Measurements from ENCODE around the gene ROGDI. TPM values are rescaled to one million over a fixed set of nuclear protein-coding genes. Genes with fewer than 3 reads are reported as not detected.
A peak's percentile ranks its signal among the peaks of the same experiment; 100 is the strongest.

Gene ROGDI
- total and polyA plus RNA-seq, 8 donors, result 12.3 to 63.0 (median 13.7) TPM

DNA sequence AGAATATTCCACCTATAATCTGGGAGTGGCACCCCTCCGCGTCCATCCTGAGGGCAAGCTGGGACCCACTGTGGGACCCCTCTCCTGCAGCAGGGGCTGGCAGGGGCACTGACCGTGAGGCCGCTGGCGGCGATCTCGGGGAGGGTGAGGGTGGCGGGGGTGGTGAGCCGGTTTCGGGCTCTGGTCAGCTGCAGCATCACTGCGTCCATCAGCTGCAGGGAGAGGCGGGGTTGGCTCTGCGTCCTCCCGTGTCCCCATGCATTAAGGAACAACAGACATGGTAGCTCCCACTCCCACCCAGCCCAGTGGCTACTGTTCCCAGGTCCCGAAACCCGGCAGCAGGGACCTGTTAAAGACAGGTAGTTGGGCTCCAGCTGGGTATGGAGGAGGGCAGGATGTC is 4.0 kb downstream of the ROGDI start:
- H3K4me3 ChIP-seq, result no peak overlapping the region
- peaks cover 0 to 5% (median 0%) of the 10 kb centered on the region in 3 donors for H3K36me3 ChIP-seq
- DNase-seq, result peak in 2 of 6 donors; percentile 46 to 79
- peaks cover 14 to 21% (median 21%) of the 10 kb centered on the region in 3 donors for H3K4me1 ChIP-seq
- intact Hi-C loops (cut with DNase I), result no loop called here
- H3K9me3 ChIP-seq, result no peaks in the 10 kb centered on the region
- 85 to 93% methylated on average over 15 to 16 of the region's 16 CpGs for WGBS, 2 donors
- TF ChIP-seq, protein P1, sequence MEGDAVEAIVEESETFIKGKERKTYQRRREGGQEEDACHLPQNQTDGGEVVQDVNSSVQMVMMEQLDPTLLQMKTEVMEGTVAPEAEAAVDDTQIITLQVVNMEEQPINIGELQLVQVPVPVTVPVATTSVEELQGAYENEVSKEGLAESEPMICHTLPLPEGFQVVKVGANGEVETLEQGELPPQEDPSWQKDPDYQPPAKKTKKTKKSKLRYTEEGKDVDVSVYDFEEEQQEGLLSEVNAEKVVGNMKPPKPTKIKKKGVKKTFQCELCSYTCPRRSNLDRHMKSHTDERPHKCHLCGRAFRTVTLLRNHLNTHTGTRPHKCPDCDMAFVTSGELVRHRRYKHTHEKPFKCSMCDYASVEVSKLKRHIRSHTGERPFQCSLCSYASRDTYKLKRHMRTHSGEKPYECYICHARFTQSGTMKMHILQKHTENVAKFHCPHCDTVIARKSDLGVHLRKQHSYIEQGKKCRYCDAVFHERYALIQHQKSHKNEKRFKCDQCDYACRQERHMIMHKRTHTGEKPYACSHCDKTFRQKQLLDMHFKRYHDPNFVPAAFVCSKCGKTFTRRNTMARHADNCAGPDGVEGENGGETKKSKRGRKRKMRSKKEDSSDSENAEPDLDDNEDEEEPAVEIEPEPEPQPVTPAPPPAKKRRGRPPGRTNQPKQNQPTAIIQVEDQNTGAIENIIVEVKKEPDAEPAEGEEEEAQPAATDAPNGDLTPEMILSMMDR (IDR thresholded peaks at IDR 0.05), result no peak
- no peak for FAIRE-seq
- no peaks in the 10 kb centered on the region for H3K27me3 ChIP-seq
- no peak overlapping the region for H3K27ac ChIP-seq
- no peak for ATAC-seq

DNA sequence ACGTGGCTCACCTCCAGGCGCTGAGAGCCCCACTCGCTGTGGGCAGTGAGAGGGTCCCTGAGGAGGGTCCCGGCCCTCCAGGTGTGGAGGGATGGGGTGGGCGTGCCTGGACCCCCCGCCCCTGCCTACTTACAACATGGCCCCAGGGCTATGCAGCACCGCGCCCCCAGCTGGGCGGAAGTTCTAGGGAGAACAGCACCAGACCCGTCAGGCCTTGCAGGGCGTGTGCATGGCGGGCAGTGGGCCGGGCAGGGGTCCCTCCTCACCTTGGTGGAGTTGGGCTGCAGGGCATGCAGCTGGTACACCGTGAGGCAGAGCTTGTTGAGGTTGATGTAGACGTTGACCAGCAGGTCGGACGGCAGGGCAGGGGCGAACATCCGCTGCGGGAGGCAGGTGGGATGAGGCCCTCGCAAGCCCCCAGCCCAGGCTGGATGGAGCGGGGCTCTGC is 4.6 kb downstream of the ROGDI start:
- DNase-seq (no peak), ATAC-seq (no peak)
- TF ChIP-seq, protein P1 (IDR thresholded peaks at IDR 0.05), result no peak

DNA sequence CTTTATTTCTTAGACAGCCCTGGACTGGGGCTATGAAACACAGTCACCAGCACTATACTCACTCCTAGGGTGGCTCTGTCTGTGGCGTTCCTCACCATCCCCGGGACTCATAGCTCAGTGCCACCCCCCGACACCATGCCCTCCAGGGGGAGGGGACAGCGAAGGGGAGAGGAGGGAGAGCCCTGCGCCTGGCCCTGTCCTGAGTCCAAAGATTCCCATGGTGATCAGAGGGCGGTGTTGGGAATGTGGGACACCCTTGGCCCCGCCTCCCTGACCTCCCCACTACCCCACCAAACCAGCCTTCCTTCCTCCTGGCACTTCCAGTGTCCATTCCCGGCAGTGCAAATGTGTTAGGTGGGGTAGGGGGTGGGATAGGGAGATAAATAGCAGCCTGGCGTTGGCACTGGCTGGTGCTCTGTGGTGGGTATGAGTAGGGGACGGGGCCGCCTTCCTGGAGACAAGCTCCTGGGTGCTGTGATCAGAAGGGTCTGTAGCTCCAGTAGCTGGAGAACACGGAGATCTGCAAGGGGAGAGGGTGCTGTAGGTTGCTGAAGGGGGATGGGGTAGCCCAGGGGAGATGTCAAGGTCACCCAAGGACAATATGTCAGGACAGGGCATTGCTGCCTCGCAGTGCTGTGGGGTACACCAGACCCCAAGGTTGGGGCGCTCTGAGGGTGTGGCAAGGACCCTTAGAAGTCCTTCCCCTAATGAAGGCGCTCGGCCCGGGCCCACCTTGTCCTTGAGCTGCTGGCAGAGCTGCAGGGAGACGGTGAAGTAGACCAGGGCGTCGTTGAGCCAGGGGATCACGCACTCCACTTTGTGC is 5.2 kb downstream of the ROGDI start:
- intact Hi-C loops (cut with DNase I), result no loop called here
- no peak for ATAC-seq
- DNase-seq, result peak in 1 of 6 donors; percentile 74

More for the DNA sequence above, 4.6 kb downstream of the ROGDI start:
- H3K4me3 ChIP-seq, result no peak overlapping the region
- H3K27me3 ChIP-seq, result no peaks in the 10 kb centered on the region
- no peaks in the 10 kb centered on the region for H3K9me3 ChIP-seq
- H3K27ac ChIP-seq, result no peak overlapping the region
- WGBS, 2 donors, result 89 to 93% methylated on average over 22 of the region's 22 CpGs
- intact Hi-C loops (cut with DNase I), result no loop called here
- FAIRE-seq, result no peak
- H3K4me1 ChIP-seq, result peaks cover 10 to 21% (median 17%) of the 10 kb centered on the region in 3 donors
- H3K36me3 ChIP-seq, result peaks cover 0 to 5% (median 0%) of the 10 kb centered on the region in 3 donors

DNA sequence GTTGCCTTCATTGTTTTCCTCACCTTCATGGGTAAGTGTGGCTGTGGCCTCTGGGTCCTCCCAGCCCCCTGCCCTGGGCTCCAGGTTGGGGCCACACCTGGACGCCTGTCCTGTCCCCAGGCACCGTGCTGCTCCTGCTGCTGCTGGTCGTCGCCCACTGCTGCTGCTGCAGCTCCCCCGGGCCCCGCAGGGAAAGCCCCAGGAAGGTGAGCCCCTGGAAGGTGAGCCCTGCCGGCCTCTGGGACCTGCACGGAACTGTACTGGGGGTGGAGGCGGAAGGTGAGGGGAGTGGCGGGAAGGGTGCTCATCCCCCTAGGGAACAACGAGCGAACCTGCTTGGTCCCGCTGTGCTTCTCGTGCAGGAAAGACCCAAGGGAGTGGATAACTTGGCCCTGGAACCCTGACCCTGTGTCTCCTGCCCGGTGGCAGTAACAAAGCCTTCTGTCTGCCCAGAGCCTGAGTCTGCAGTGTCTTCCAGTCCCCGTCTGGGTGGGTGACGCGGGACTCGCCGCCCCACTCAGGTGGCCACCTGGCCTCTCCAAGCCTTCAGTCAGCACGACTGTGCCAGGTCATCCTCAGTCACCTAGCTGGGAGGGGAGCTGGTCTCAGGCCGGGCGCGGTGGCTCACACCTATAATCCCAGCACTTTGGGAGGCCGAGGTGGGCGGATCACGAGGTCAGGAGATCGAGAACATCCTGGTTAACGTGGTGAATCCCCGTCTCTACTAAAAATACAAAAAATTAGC is 6.4 kb downstream of the ROGDI start:
- WGBS, 2 donors, result 70 to 72% methylated on average over 30 of the region's 30 CpGs
- intact Hi-C loops (cut with DNase I), result no loop called here
- Histone ChIP-seq H3K36me3 (peaks cover 0 to 5% (median 0%) of the 10 kb centered on the region in 3 donors), H3K27ac (peak overlapping the region in 3 of 4 donors; percentile 60 to 71 (median 62)), H3K4me1 (peaks cover 3 to 14% (median 10%) of the 10 kb centered on the region in 3 donors), H3K27me3 (no peaks in the 10 kb centered on the region), H3K9me3 (no peaks in the 10 kb centered on the region), H3K4me3 (peak overlapping the region; percentile 31 to 58 (median 42))
- DNase-seq, result peak in 1 of 6 donors; percentile 83
- no peak for FAIRE-seq
- peak; percentile 4 to 27 (median 5) for ATAC-seq
- TF ChIP-seq, protein P1 (IDR thresholded peaks at IDR 0.05), result no peak

More for the DNA sequence above, 5.2 kb downstream of the ROGDI start:
- FAIRE-seq, result no peak
- Histone ChIP-seq H3K27ac (no peak overlapping the region), H3K4me3 (no peak overlapping the region), H3K36me3 (peaks cover 0 to 5% (median 0%) of the 10 kb centered on the region in 3 donors), H3K9me3 (no peaks in the 10 kb centered on the region), H3K27me3 (no peaks in the 10 kb centered on the region), H3K4me1 (peaks cover 10 to 21% (median 17%) of the 10 kb centered on the region in 3 donors)
- TF ChIP-seq, protein P1 (IDR thresholded peaks at IDR 0.05), result no peak
- WGBS, 2 donors, result 84% methylated on average over 20 to 21 of the region's 21 CpGs

All from pancreas (tissue), 10 donors.